H9 (cell line): ENCODE measurements around the gene TGFA. TPM values are rescaled to one million over a fixed set of nuclear protein-coding genes. Genes with fewer than 3 reads are reported as not detected.

Source experiments
- DNase-seq: peaks from one replicate; pipeline ENCODE4 v3.0.0-alpha.2; 2017
- H2AFZ ChIP-seq: one replicate; pipeline ENCODE4 v1.6.1; 2013; ENCODE audit warnings: mild to moderate bottlenecking, low read length, control low read depth, moderate library complexity
- H2AK5ac ChIP-seq: 2 replicates; pipeline ENCODE4 v1.6.1; 2013; ENCODE audit warnings: low read length, control low read depth, mixed read lengths; ENCODE audit not compliant: insufficient read length
- H2BK120ac ChIP-seq: one replicate; pipeline ENCODE4 v1.6.1; 2013; ENCODE audit warnings: low read depth, mild to moderate bottlenecking, low read length, control low read depth, inconsistent platforms; ENCODE audit not compliant: poor library complexity, severe bottlenecking
- H2BK12ac ChIP-seq: 2 replicates; pipeline ENCODE4 v1.6.1; 2013; ENCODE audit warnings: low read length, control low read depth, mixed read lengths, low read depth; ENCODE audit not compliant: insufficient read length
- H2BK15ac ChIP-seq: 2 replicates; pipeline ENCODE4 v1.6.1; 2013; ENCODE audit warnings: low read depth, low read length, control low read depth
- H2BK20ac ChIP-seq: one replicate; pipeline ENCODE4 v1.6.1; 2013; ENCODE audit warnings: low read depth, mild to moderate bottlenecking, low read length, control low read depth, inconsistent platforms; ENCODE audit not compliant: poor library complexity, severe bottlenecking
- H2BK5ac ChIP-seq: 2 replicates; pipeline ENCODE4 v1.6.1; 2013; ENCODE audit warnings: low read length, control low read depth, mixed read lengths; ENCODE audit not compliant: insufficient read length
- H3K14ac ChIP-seq: 2 replicates; pipeline ENCODE4 v1.6.1; 2013; ENCODE audit warnings: low read length, control low read depth; ENCODE audit not compliant: insufficient read depth
- H3K18ac ChIP-seq: 2 replicates; pipeline ENCODE4 v1.6.1; 2013; ENCODE audit warnings: low read depth, mild to moderate bottlenecking, mixed read lengths, low read length, control low read depth; ENCODE audit not compliant: insufficient read length
- H3K23ac ChIP-seq: 2 replicates; pipeline ENCODE4 v1.6.1; 2013; ENCODE audit warnings: low read length, control low read depth, mixed read lengths, low read depth; ENCODE audit not compliant: insufficient read length
- H3K23me2 ChIP-seq: 2 replicates; pipeline ENCODE4 v1.6.1; 2013; ENCODE audit warnings: low read depth, mild to moderate bottlenecking, mixed read lengths, low read length, control low read depth; ENCODE audit not compliant: insufficient read length, poor library complexity, severe bottlenecking
- H3K27ac ChIP-seq: 2 replicates; pipeline ENCODE4 v1.5.1; 2013; ENCODE audit warnings: low read length, control low read depth, mixed read lengths, low read depth; ENCODE audit not compliant: insufficient read length
- H3K27me3 ChIP-seq: 2 replicates; pipeline ENCODE4 v1.6.1; 2013; ENCODE audit warnings: low read length, control low read depth, inconsistent platforms; ENCODE audit not compliant: insufficient read depth
- H3K4ac ChIP-seq: 2 replicates; pipeline ENCODE4 v1.6.1; 2013; ENCODE audit warnings: low read depth, mild to moderate bottlenecking, control low read depth, inconsistent platforms, low read length, moderate library complexity
- H3K4me1 ChIP-seq: 2 replicates; pipeline ENCODE4 v1.6.1; 2013; ENCODE audit warnings: low read length, control low read depth, inconsistent platforms; ENCODE audit not compliant: insufficient read depth
- H3K4me2 ChIP-seq: 2 replicates; pipeline ENCODE4 v1.6.1; 2013; ENCODE audit warnings: low read length, control low read depth, mixed read lengths; ENCODE audit not compliant: insufficient read length, insufficient read depth
- H3K56ac ChIP-seq: 2 replicates; pipeline ENCODE4 v1.6.1; 2013; ENCODE audit warnings: low read depth, mild to moderate bottlenecking, mixed read lengths, low read length, control low read depth; ENCODE audit not compliant: insufficient read length
- H3K79me1 ChIP-seq: 2 replicates; pipeline ENCODE4 v1.6.1; 2013; ENCODE audit warnings: low read depth, mild to moderate bottlenecking, moderate library complexity, low read length, control low read depth, inconsistent platforms; ENCODE audit not compliant: insufficient read depth, poor library complexity, severe bottlenecking
- H3K79me2 ChIP-seq: 2 replicates; pipeline ENCODE4 v1.6.1; 2013; ENCODE audit warnings: low read length, control low read depth, inconsistent platforms; ENCODE audit not compliant: insufficient read depth
- H3K9ac ChIP-seq: 2 replicates; pipeline ENCODE4 v1.6.1; 2013; ENCODE audit warnings: low read length, control low read depth, mixed read lengths; ENCODE audit not compliant: insufficient read length; ENCODE audit errors: extremely low read depth
- H3K9me3 ChIP-seq: one replicate; pipeline ENCODE4 v1.6.1; 2013; ENCODE audit warnings: low read depth, low read length, inconsistent platforms; ENCODE audit not compliant: control insufficient read depth
- H3T11ph ChIP-seq: one replicate; pipeline ENCODE4 v1.6.1; 2013; ENCODE audit warnings: mild to moderate bottlenecking, low read length, control low read depth, inconsistent platforms
- H4K20me1 ChIP-seq: one replicate; pipeline ENCODE4 v1.6.1; 2013; ENCODE audit not compliant: control insufficient read depth, insufficient read length, insufficient read depth
- H4K5ac ChIP-seq: 2 replicates; pipeline ENCODE4 v1.6.1; 2013; ENCODE audit warnings: low read depth, mild to moderate bottlenecking, mixed read lengths, low read length, control low read depth; ENCODE audit not compliant: insufficient read length
- H4K8ac ChIP-seq: replicated peaks from 2 replicates; pipeline ENCODE4 v1.6.1; 2013; ENCODE audit warnings: low read length, control low read depth, mixed read lengths, low read depth; ENCODE audit not compliant: insufficient read length
- H4K91ac ChIP-seq: 2 replicates; pipeline ENCODE4 v1.6.1; 2013; ENCODE audit warnings: low read depth, mild to moderate bottlenecking, moderate library complexity, mixed read lengths, low read length, control low read depth; ENCODE audit not compliant: insufficient read length
- H3K27ac Mint-ChIP-seq, 3 experiments: 2 replicates in 2 of 3; 3 replicates in 1 of 3; pipeline ENCODE4 v1.8.0; 2020 to 2021; ENCODE audit warnings: mixed read lengths in 3 of 3, mild to moderate bottlenecking in 1 of 3, moderate library complexity in 1 of 3
- H3K27me3 Mint-ChIP-seq: 2 replicates; pipeline ENCODE4 v1.8.0; 2021; ENCODE audit warnings: low read depth, mild to moderate bottlenecking, moderate library complexity, mixed read lengths
- H3K36me3 Mint-ChIP-seq, 3 experiments: 2 replicates in 2 of 3; 3 replicates in 1 of 3; pipeline ENCODE4 v1.8.0; 2020 to 2021; ENCODE audit warnings: low read depth in 3 of 3, mixed read lengths in 3 of 3; ENCODE audit not compliant: insufficient read depth in 1 of 3
- H3K4me1 Mint-ChIP-seq, 2 experiments: 2 replicates each; pipeline ENCODE4 v1.8.0; 2020; ENCODE audit warnings: mixed read lengths in 2 of 2
- H3K4me3 Mint-ChIP-seq, 2 experiments: 2 replicates in 1 of 2; 3 replicates in 1 of 2; pipeline ENCODE4 v1.8.0; 2020 to 2021; ENCODE audit warnings: mild to moderate bottlenecking in 2 of 2, mixed read lengths in 2 of 2, moderate library complexity in 1 of 2
- H3K9me3 Mint-ChIP-seq, 2 experiments: 2 replicates in 1 of 2; 3 replicates in 1 of 2; pipeline ENCODE4 v1.8.0; 2020; ENCODE audit warnings: mild to moderate bottlenecking in 2 of 2, mixed read lengths in 2 of 2, moderate library complexity in 1 of 2
- WGBS: extraction: QIAGEN DNeasy Blood & Tissue Kit; methylation state at CpG from one replicate; pipeline ENCODE4 v1.1.7; 2013; ENCODE audit warnings: missing lambda C conversion rate, low lambda C conversion rate, mixed read lengths; ENCODE audit not compliant: insufficient read length; ENCODE audit errors: extremely low coverage; 5-methylcytosine and 5-hydroxymethylcytosine counted together
- total RNA-seq: library from RNA; stranded (reverse); gene quantifications from 2 replicates; pipeline ENCODE4 v1.2.1, GENCODE V29; 2021
- TF ChIP-seq, protein P1 (sequence below): fragments of 200-600 bp; sonication (generic); conservative IDR thresholded peaks from 3 replicates; pipeline ENCODE4 v1.8.0; 2021; ENCODE audit warnings: antibody characterized with exemption, mild to moderate bottlenecking

The TGFA gene
- total RNA-seq, 1 experiment from 2014 or later = 3.3 TPM

DNA sequence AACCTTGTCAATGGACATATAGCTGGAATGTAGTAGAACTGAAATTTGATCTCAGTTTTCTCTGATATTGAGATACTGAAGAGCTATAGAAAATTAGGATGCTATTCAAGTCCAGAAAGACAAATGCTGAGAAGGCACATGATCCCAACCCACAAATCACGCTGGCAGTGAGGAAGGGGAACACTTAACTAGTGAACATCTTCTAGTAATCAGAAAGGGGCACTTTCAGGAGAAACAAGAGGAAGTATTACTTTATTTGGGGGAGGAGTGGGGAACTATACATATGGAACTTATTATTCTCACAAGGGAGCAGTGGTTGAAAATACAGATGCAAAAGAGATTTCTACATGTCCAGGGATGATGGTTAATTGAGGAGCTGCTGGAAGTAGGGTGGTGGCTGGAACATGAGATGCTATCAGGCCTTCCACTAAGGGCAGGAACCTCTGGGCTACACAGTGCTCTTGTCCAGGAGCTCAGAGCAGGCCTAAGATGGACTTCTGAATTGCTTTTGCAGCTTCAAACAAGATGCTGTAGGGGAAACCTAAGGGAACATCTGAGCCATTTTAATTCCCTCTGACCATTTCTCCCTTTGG, 79.3 kb downstream of the TGFA start:
- no peak overlapping the region for H3K4me3 Mint-ChIP-seq
- peaks cover 28 to 29% of the 10 kb centered on the region in 2 experiments for H3K4me1 Mint-ChIP-seq

More for the DNA sequence above, 79.3 kb downstream of the TGFA start:
- Histone ChIP-seq H4K5ac (no peak overlapping the region), H3K27me3 (no peaks in the 10 kb centered on the region), H3K9ac (no peak overlapping the region), H3K56ac (no peak overlapping the region), H3K4ac (no peak overlapping the region), H2BK120ac (no peak overlapping the region), H4K8ac (no peak overlapping the region), H3K9me3 (no peaks in the 10 kb centered on the region), H2BK15ac (no peak overlapping the region), H3K4me1 (peaks cover 4% of the 10 kb centered on the region; the same call in 1 of the 2 replicates), H2AK5ac (no peak overlapping the region), H3K14ac (no peak overlapping the region), H2BK5ac (no peak overlapping the region), H2AFZ (no peak overlapping the region), H4K91ac (no peak overlapping the region), H2BK12ac (no peak overlapping the region), H3K27ac (no peak overlapping the region), H3K4me2 (no peak overlapping the region), H3K79me1 (no peaks in the 10 kb centered on the region), H2BK20ac (no peak overlapping the region), H3K18ac (no peak overlapping the region), H3K23me2 (no peaks in the 10 kb centered on the region), H3K79me2 (no peaks in the 10 kb centered on the region), H4K20me1 (no peaks in the 10 kb centered on the region), H3K23ac (no peak overlapping the region), H3T11ph (no peak overlapping the region)
- TF ChIP-seq, protein P1, sequence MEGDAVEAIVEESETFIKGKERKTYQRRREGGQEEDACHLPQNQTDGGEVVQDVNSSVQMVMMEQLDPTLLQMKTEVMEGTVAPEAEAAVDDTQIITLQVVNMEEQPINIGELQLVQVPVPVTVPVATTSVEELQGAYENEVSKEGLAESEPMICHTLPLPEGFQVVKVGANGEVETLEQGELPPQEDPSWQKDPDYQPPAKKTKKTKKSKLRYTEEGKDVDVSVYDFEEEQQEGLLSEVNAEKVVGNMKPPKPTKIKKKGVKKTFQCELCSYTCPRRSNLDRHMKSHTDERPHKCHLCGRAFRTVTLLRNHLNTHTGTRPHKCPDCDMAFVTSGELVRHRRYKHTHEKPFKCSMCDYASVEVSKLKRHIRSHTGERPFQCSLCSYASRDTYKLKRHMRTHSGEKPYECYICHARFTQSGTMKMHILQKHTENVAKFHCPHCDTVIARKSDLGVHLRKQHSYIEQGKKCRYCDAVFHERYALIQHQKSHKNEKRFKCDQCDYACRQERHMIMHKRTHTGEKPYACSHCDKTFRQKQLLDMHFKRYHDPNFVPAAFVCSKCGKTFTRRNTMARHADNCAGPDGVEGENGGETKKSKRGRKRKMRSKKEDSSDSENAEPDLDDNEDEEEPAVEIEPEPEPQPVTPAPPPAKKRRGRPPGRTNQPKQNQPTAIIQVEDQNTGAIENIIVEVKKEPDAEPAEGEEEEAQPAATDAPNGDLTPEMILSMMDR = no peak
- no peaks in the 10 kb centered on the region; the same call in none of the 2 replicates for H3K27me3 Mint-ChIP-seq
- no peak for DNase-seq
- H3K9me3 Mint-ChIP-seq = no peaks in the 10 kb centered on the region
- no peak overlapping the region for H3K27ac Mint-ChIP-seq
- no peaks in the 10 kb centered on the region for H3K36me3 Mint-ChIP-seq
- WGBS = no CpG with 5 or more reads among the region's 1 CpG
